PC-3 (cell line): ENCODE measurements around the gene DNAAF3. TPM values are rescaled to one million over a fixed set of nuclear protein-coding genes. Genes with fewer than 3 reads are reported as not detected.
A peak's percentile ranks its signal among the peaks of the same experiment; 100 is the strongest.
"Not testable (repeated sequence)": the region's sequence is repeated elsewhere in the genome, so short reads cannot be mapped to it uniquely, and the experiment has no call there.

ENCODE experiments used
- ATAC-seq: fragments of 200-7000 bp; cut with Tn5 transposase; 2 replicates; pipeline ENCODE4 v1.9.1; 2020; ENCODE audit warnings: mild to moderate bottlenecking, moderate library complexity
- BruUV-seq: library from RNA; stranded (reverse); fragments of 400-500 nt; replicated peaks from 2 replicates; lab custom pipeline; 2021; lab: Mats Ljungman, UMichigan
- CTCF ChIA-PET: fragments of 300-600 bp; sonication (Branson Sonifier 250); formaldehyde crosslinking; loops from one replicate; lab custom pipeline; 2022; ENCODE audit warnings: antibody characterized with exemption; lab: Charles Lee
- POLR2A ChIA-PET: fragments of 300-600 bp; sonication (Branson Sonifier 250); formaldehyde crosslinking; loops from one replicate; lab custom pipeline; 2022; ENCODE audit warnings: antibody characterized with exemption; ENCODE audit not compliant: unreplicated experiment; lab: Charles Lee
- DNase-seq: peaks from one replicate; pipeline ENCODE4 v3.0.0-alpha.2; 2015
- H2AFZ ChIP-seq: fragments of 300-600 bp; sonication (generic); 2 replicates; pipeline ENCODE4 v1.6.0; 2016; ENCODE audit warnings: antibody characterized with exemption, low read length
- H3F3A ChIP-seq: fragments of 300-600 bp; sonication (generic); one replicate; pipeline ENCODE4 v1.6.0; 2017; ENCODE audit warnings: antibody characterized with exemption, low read length, control low read depth, mild to moderate bottlenecking; ENCODE audit not compliant: unreplicated experiment
- H3K27ac ChIP-seq: fragments of 300-600 bp; sonication (generic); 2 replicates; pipeline ENCODE4 v1.5.1; 2016; ENCODE audit warnings: mild to moderate bottlenecking, low read length
- H3K27me3 ChIP-seq: fragments of 300-600 bp; sonication (generic); 2 replicates; pipeline ENCODE4 v1.6.1; 2016; ENCODE audit warnings: low read length, mixed read lengths
- H3K36me3 ChIP-seq: fragments of 300-600 bp; sonication (generic); 2 replicates; pipeline ENCODE4 v1.6.1; 2016; ENCODE audit warnings: low read depth, mixed run types, low read length, mixed read lengths
- H3K4me1 ChIP-seq: fragments of 300-600 bp; sonication (generic); 2 replicates; pipeline ENCODE4 v1.5.1; 2016; ENCODE audit warnings: low read length; ENCODE audit not compliant: insufficient read depth
- H3K4me2 ChIP-seq: fragments of 300-600 bp; sonication (generic); 2 replicates; pipeline ENCODE4 v1.6.0; 2016; ENCODE audit warnings: low read length
- H3K4me3 ChIP-seq: fragments of 300-600 bp; sonication (generic); 2 replicates; pipeline ENCODE4 v1.5.1; 2016; ENCODE audit warnings: mild to moderate bottlenecking, low read length, mixed read lengths
- H3K79me2 ChIP-seq: fragments of 300-600 bp; sonication (generic); 2 replicates; pipeline ENCODE4 v1.6.1; 2017; ENCODE audit warnings: low read length, mixed read lengths
- H3K9ac ChIP-seq: fragments of 300-600 bp; sonication (generic); 2 replicates; pipeline ENCODE4 v1.6.0; 2016; ENCODE audit warnings: mild to moderate bottlenecking, low read length
- H3K9me2 ChIP-seq: fragments of 300-600 bp; sonication (generic); replicated peaks from 2 replicates; pipeline ENCODE4 v1.6.1; 2016; ENCODE audit warnings: mixed run types, low read length, mixed read lengths
- H3K9me3 ChIP-seq: fragments of 300-600 bp; sonication (generic); 2 replicates; pipeline ENCODE4 v1.6.1; 2016; ENCODE audit warnings: low read length, mixed read lengths
- H4K20me1 ChIP-seq: fragments of 300-600 bp; sonication (generic); 2 replicates; pipeline ENCODE4 v1.6.1; 2016; ENCODE audit warnings: low read length, mixed read lengths
- CTCF ChIP-seq: fragments of 300-600 bp; sonication (generic); conservative IDR thresholded peaks from 2 replicates; pipeline ENCODE4 v1.5.1; 2017; ENCODE audit warnings: antibody characterized with exemption, low read depth, mild to moderate bottlenecking, low read length
- EZH2 ChIP-seq: fragments of 300-600 bp; sonication (generic); IDR thresholded peaks from one replicate; pipeline ENCODE4 v1.6.1; 2017; ENCODE audit warnings: antibody characterized with exemption, mild to moderate bottlenecking, low read length; ENCODE audit not compliant: unreplicated experiment
- EZH2phosphoT487 ChIP-seq: fragments of 300-600 bp; sonication (generic); IDR thresholded peaks from 2 replicates; pipeline ENCODE4 v1.6.1; 2018; ENCODE audit warnings: mild to moderate bottlenecking, antibody characterized with exemption, low read length, borderline replicate concordance
- intact Hi-C: fragments of 100-400 bp; cut with micrococcal nuclease; formaldehyde crosslinking; loops from 2 replicates; pipeline ENCODE4 v1.9.0; 2023
- total RNA-seq: library from RNA; depleted of rRNA; stranded (reverse); fragments of >200 nt; gene quantifications from 2 replicates; pipeline ENCODE4 v1.2.3, GENCODE V29; 2014

DNAAF3 gene
- total RNA-seq, 1 experiment from 2014 or later, result 30.0 TPM

DNA sequence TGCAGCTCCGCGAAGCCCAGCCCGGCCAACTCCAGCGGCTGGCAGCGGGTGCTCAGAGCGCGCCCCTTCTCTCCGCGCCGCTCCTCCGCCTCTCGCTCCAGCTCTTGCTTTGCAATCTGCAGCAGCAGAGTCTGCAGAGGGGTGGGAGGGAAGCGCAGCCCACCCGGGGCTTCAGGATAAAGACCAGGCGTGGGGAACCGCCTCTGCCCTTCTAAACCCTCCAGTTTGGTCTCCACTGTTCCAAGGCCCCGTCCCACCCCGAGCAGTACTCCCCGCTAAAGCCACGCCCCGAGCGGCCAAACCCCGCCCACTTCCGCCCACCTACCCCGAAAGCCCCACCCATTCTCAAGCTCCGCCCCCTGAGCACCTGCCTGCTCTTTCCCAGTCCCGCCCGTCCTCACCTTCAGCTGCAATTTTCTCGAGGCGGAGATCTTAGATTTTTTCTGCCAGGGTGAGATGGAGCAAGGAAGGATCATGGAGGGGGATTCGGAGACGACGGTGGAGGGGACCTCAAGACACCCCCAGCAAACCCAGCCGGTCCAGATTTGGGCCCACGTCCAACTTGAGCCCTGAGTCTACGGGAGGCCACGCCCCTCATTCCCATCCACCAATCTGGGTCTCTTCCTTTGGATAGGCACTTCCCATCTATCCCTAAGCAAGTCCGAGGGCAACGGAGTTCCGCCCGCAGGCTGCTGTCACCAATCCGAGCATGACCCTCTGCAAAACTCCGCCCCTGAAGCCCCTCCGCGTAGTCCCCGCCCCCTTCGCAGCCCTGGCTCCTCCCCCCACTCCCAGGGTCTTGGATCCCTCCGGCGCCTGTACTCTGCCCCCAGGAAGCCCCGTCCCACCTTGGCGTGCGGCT is 10.0 kb downstream of the DNAAF3 start:
- ATAC-seq (peak; percentile 58), DNase-seq (peak; percentile 78)
- Histone ChIP-seq H3F3A (peaks cover 5% of the 10 kb centered on the region), H3K4me3 (peak overlapping the region; percentile 68), H3K27ac (no peak overlapping the region), H3K36me3 (no peaks in the 10 kb centered on the region), H3K27me3 (no peaks in the 10 kb centered on the region), H2AFZ (peak overlapping the region; percentile 86), H4K20me1 (no peaks in the 10 kb centered on the region), H3K9me3 (no peaks in the 10 kb centered on the region), H3K79me2 (no peaks in the 10 kb centered on the region), H3K4me2 (peak overlapping the region; percentile 81), H3K9ac (0 out of 2 replicates have a peak overlapping the region, but pooled peaks have one; percentile 18), H3K4me1 (peaks cover 21% of the 10 kb centered on the region), H3K9me2 (no peaks in the 10 kb centered on the region)
- POLR2A ChIA-PET, result interaction anchor here (0.6 to 0.7 kb wide), 3 partner anchors 254 to 443 kb away, joined by 4 to 23 read pairs (median 10); no protein-coding TSS in a partner anchor
- BruUV-seq, result no TSS peak
- TF ChIP-seq EZH2 (no peak), EZH2phosphoT487 (no peak), CTCF (no peak)
- CTCF ChIA-PET, result interaction anchor here (0.6 to 1.0 kb wide), 4 partner anchors 10 to 525 kb away, joined by 3 to 8 read pairs (median 4); partner anchors contain the start of gene DNAAF3
- intact Hi-C loops, result no loop called here

- H3K9ac ChIP-seq, result 0 out of 2 replicates have a peak overlapping the region, but pooled peaks have one; percentile 18
- H3K27ac ChIP-seq, ATAC-seq, intact Hi-C loops, BruUV-seq, H4K20me1 ChIP-seq, H3K79me2 ChIP-seq, H3K9me2 ChIP-seq, H3K27me3 ChIP-seq, H3F3A ChIP-seq, POLR2A ChIA-PET, H3K9me3 ChIP-seq, H3K36me3 ChIP-seq, DNase-seq: not testable (repeated sequence)
- CTCF ChIA-PET, result interaction anchor here (0.6 to 1.0 kb wide), 3 partner anchors 9 to 478 kb away, joined by 3 to 8 read pairs (median 3); partner anchors contain the start of gene DNAAF3
- peak overlapping the region; percentile 81 for H3K4me2 ChIP-seq
- H3K4me3 ChIP-seq, result peak overlapping the region; percentile 68
- H2AFZ ChIP-seq, result peak overlapping the region; percentile 86
- peaks cover 21% of the 10 kb centered on the region for H3K4me1 ChIP-seq
Observed at GRCh38 chr19:55155784-55156183, 10.6 kb downstream of the DNAAF3 start.

GRCh38 chr19:55153652-55154264 is 12.7 kb downstream of the DNAAF3 start:
- Histone ChIP-seq H3K36me3 (no peaks in the 10 kb centered on the region), H3K9me2 (no peaks in the 10 kb centered on the region), H3K4me3 (no peak overlapping the region), H4K20me1 (no peaks in the 10 kb centered on the region), H3K27me3 (no peaks in the 10 kb centered on the region), H2AFZ (no peak overlapping the region), H3K27ac (no peak overlapping the region), H3K79me2 (no peaks in the 10 kb centered on the region), H3K9me3 (no peaks in the 10 kb centered on the region), H3K4me2 (no peak overlapping the region), H3K4me1 (peaks cover 4% of the 10 kb centered on the region), H3K9ac (no peak overlapping the region), H3F3A (peaks cover 5% of the 10 kb centered on the region)
- TF ChIP-seq CTCF, result no peak
- TF ChIP-seq EZH2, result no peak
- no peak for TF ChIP-seq EZH2phosphoT487
- ChIA-PET POLR2A (no interaction called here), CTCF (no interaction called here)
- DNase-seq, result no peak
- no peak for ATAC-seq
- intact Hi-C loops, result no loop called here
- BruUV-seq, result no TSS peak
